RWPE2 (cell line): ENCODE results near the gene MAF.

Source experiments
- ATAC-seq: fragments of 200-7000 bp; cut with Tn5 transposase; 3 replicates; pipeline ENCODE4 v1.9.1; 2021; ENCODE audit warnings: low read depth
- DNase-seq: peaks from one replicate; pipeline ENCODE4 v3.0.0-alpha.2; 2020; ENCODE audit warnings: low spot score
- H3K27ac ChIP-seq: fragments of 450-650 bp; 2 replicates; pipeline ENCODE4 v1.5.1; 2017; ENCODE audit warnings: mild to moderate bottlenecking; ENCODE audit not compliant: poor library complexity, severe bottlenecking
- H3K27me3 ChIP-seq: fragments of 250-450 bp; sonication (Bioruptor Pico); 2 replicates; pipeline ENCODE4 v1.5.1; 2021; ENCODE audit warnings: mild to moderate bottlenecking, moderate library complexity; ENCODE audit not compliant: insufficient read depth, poor library complexity, severe bottlenecking
- H3K36me3 ChIP-seq: fragments of 250-450 bp; sonication (Bioruptor Pico); 2 replicates; pipeline ENCODE4 v1.5.1; 2020; ENCODE audit warnings: low read depth, mild to moderate bottlenecking, moderate library complexity
- H3K4me1 ChIP-seq: fragments of 250-450 bp; sonication (Bioruptor Pico); 2 replicates; pipeline ENCODE4 v1.5.1; 2021; ENCODE audit warnings: mild to moderate bottlenecking, moderate library complexity; ENCODE audit not compliant: insufficient read depth, poor library complexity, severe bottlenecking
- H3K4me3 ChIP-seq: fragments of 250-450 bp; sonication (Bioruptor Pico); 2 replicates; pipeline ENCODE4 v1.5.1; 2021; ENCODE audit warnings: mild to moderate bottlenecking, moderate library complexity; ENCODE audit not compliant: severe bottlenecking
- H3K9me3 ChIP-seq: fragments of 250-450 bp; sonication (Bioruptor Pico); 2 replicates; pipeline ENCODE4 v1.5.1; 2021; ENCODE audit warnings: mild to moderate bottlenecking, moderate library complexity; ENCODE audit not compliant: severe bottlenecking
- CTCF ChIP-seq: fragments of 450-650 bp; IDR thresholded peaks from one replicate; pipeline ENCODE4 v1.5.1; 2017; ENCODE audit warnings: mild to moderate bottlenecking, moderate library complexity; ENCODE audit not compliant: poor library complexity, severe bottlenecking

MAF gene

GRCh38 chr16:79576602-79577001 is 23.9 kb downstream of the MAF start:
- no peaks in the 10 kb centered on the region for H3K9me3 ChIP-seq
- H3K27ac ChIP-seq = no peak overlapping the region
- no peaks in the 10 kb centered on the region for H3K4me1 ChIP-seq
- no peak for ATAC-seq
- no peak for DNase-seq
- peaks cover 66% of the 10 kb centered on the region for H3K27me3 ChIP-seq
- no peaks in the 10 kb centered on the region for H3K36me3 ChIP-seq
- TF ChIP-seq CTCF = no peak
- no peak overlapping the region for H3K4me3 ChIP-seq

- Histone ChIP-seq H3K9me3 (no peaks in the 10 kb centered on the region), H3K36me3 (no peaks in the 10 kb centered on the region), H3K27me3 (peaks cover 58% of the 10 kb centered on the region), H3K27ac (no peak overlapping the region), H3K4me3 (no peak overlapping the region), H3K4me1 (no peaks in the 10 kb centered on the region)
- ATAC-seq = no peak
- no peak for TF ChIP-seq CTCF
- DNase-seq = no peak
Observed at GRCh38 chr16:79573884-79574283, 26.7 kb downstream of the MAF start.

- Histone ChIP-seq H3K4me3 (no peak overlapping the region), H3K4me1 (no peaks in the 10 kb centered on the region), H3K36me3 (no peaks in the 10 kb centered on the region), H3K9me3 (no peaks in the 10 kb centered on the region), H3K27ac (no peak overlapping the region), H3K27me3 (peaks cover 53% of the 10 kb centered on the region)
- no peak for DNase-seq
- no peak for TF ChIP-seq CTCF
- ATAC-seq = no peak
Observed at GRCh38 chr16:79573071-79573470, 27.5 kb downstream of the MAF start.

GRCh38 chr16:79571903-79572535 is 28.5 kb downstream of the MAF start:
- no peak for TF ChIP-seq CTCF
- no peak for DNase-seq
- no peak overlapping the region for H3K27ac ChIP-seq
- H3K9me3 ChIP-seq = no peaks in the 10 kb centered on the region
- H3K4me1 ChIP-seq = no peaks in the 10 kb centered on the region
- H3K36me3 ChIP-seq = no peaks in the 10 kb centered on the region
- peaks cover 43% of the 10 kb centered on the region for H3K27me3 ChIP-seq
- ATAC-seq = no peak
- no peak overlapping the region for H3K4me3 ChIP-seq

GRCh38 chr16:79571065-79571902 is 29.3 kb downstream of the MAF start:
- ATAC-seq (no peak), DNase-seq (no peak)
- Histone ChIP-seq H3K36me3 (no peaks in the 10 kb centered on the region), H3K4me1 (no peaks in the 10 kb centered on the region), H3K27me3 (peaks cover 38% of the 10 kb centered on the region), H3K4me3 (no peak overlapping the region), H3K9me3 (no peaks in the 10 kb centered on the region), H3K27ac (no peak overlapping the region)
- no peak for TF ChIP-seq CTCF
